Stimulated activated CD4-positive, alpha-beta T cell treated with anti-CD3 and anti-CD28 coated beads, Interleukin-15, amount 100 ng/mL, for 24 hours (primary cell): Measurements from ENCODE around the gene CAPN8.

Experiments
- DNase-seq: peaks from one replicate; pipeline ENCODE4 v3.0.0-alpha.2; 2020

Gene CAPN8

DNA sequence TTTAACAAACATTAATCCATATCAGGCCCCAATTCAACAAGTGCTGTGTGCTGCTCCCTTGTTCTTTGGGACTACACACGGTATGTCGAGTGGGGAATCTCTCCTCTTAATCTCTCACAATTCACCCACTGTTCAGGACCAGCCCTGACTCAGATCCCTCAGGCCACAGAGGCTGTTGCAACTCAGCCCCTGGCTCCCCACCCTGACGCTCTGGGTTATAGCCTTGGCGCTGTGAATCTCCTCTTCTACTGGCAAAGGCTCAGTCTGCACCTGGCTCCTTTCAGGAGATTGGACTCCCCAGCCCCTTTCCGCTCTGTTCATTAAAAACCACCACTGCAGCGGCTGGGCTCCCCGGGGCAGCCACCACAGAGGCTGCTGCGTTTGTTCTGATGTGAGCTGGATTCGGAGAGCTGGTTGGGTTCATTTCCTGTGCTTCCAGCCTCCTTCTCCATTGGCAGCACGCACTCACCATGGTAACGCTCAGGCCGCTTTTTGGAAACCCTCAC, 13.0 kb downstream of the CAPN8 start:
- DNase-seq, result no peak

DNA sequence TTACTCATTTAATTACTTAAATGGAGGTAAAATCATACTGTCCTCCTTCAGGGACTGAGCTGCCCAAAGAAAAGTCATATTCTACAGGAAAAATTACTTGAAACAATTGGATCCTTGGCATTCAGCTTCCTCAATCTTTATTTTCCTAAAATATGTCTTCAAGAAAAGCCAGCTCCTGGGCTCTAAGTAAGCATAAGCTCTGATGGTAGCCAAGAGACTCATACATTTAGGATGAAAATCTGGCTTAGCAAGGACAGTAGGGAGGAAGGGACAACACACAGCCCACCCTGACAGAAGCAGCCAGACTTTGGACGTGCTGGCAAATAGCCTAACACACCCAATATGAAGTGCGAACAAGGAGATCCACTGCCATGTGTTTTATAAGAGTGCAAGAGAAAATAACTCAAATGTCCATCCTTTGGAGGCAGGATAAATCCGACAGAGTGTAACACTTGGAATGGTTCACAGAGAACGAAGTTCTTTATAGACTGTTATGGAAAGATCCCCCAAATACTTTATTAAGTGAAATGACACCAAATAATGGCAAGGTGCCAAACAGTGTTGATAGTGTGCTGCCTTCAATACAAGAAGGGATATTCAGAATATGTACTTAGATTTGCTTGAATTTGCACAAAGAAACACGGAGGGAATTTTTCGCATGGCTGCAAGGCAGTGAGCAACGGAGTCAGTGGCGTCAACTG, 14.1 kb downstream of the CAPN8 start:
- no peak for DNase-seq

DNA sequence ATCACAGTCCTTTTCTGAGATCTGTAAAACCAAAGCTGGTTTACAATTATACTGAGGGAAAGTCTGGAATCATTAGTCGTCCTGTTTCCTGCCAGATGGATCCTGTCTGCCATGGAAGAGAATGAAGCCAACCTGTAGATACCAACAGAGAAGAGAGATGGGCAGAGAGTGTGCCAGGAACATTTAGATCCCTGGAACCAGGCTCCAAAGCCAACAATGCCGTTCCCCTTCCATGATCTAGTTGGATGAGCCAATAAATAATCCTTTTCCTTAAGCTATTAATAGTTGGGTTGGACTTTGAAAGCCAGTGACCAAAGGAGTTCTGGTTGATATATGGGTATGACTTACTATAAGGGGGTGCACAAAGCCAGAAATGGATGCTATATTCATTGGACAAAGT, 15.0 kb downstream of the CAPN8 start:
- DNase-seq, result no peak

DNA sequence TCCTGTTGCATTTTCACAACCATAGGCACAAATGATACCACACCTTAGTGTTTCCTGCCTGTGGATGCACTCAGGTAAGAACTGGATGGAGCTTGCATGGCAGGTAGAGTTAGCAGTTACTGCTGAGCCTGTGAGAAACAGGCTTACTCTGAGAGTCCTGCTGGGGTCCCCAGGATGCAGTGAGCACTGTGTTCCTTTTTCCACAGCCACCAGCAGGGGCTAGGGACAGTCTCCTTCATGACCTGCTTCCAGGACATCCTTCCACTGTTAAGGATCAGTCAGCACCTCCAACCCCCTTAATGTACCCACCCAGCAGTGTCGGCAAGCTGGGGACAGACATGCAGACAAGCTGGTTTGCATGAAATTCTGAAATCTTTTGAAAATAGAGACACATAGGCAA, 16.3 kb downstream of the CAPN8 start:
- DNase-seq, result no peak

DNA sequence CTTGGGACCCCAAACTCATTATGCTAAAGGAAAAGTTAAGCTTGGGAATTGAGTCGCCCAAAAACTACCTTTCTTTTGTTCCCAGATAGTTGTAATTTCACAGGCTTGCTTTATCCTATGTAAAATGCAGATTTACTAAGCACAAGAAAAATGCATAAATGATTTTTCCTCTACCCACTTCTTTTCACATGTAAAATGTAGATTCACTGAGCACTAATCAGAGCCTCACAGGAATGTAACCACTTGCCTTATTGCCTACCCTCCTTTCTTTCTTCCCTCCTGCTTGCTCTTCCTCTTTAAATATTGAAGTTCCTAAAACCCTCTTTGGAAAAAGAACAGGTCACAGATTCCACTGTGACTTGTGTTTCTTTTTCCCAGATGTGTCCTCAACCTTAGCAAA, 18.3 kb downstream of the CAPN8 start:
- DNase-seq, result no peak

DNA sequence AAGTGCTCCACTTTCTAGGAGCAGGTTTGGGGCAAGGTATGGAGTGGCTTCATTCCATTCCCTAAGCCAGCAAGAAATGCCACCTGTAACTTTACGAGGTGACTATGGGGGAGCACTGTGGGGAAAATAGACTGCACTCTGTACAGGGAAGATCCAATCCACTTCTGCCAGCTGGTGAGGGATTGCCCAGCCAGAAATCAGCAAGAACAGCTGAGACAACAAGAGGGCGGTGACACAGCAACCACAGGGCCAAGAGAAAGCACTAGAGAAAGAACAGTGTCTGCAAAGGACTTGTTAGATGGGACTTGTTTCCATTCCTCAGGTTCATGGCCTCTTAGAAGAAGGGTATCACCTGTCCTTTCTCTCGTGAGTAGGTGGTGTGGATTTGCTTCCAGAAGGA, 19.6 kb downstream of the CAPN8 start:
- no peak for DNase-seq

DNA sequence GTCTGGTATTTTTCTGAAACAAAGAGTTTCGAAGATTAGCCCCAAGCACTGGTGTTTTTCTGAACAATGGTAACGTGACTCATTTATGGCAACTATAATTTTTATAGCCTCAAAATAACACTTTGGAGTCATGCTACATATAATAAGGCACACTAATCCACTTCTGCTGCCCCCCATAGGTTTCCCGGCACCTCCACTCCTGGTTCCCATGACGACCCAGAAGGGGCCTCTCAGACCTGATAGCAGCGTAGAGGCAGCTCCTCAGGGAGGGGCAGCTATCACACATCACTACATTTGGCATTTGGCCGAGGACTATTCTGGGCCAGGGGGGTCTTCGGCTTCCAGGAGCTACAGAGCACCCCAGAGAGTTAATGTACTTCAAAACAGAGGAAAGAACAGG, 23.3 kb downstream of the CAPN8 start:
- DNase-seq, result no peak

DNA sequence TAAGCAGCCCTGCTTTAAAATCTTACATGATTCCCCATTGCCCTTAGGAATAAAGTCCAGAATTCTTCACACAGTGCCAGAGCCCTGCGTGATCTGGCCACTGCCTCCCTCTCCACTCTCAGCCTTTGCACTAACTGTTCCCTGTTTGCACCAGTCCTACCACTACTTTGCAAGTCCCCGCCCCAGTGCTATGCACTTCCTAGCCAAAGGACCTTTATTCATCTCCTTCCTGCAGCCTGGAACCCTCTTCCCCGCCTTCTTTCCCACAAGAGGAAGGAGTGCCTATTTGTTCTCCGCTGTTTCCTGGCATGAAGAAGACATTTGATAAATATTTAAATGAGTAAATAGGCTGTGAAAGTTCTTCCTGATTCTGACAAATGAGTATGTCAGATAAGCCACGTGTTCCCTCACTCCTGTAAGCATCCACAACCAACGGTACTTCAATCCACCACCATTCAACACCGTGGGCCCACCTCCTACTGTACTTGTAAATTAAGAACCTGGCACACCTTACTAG, 23.9 kb downstream of the CAPN8 start:
- DNase-seq, result no peak

DNA sequence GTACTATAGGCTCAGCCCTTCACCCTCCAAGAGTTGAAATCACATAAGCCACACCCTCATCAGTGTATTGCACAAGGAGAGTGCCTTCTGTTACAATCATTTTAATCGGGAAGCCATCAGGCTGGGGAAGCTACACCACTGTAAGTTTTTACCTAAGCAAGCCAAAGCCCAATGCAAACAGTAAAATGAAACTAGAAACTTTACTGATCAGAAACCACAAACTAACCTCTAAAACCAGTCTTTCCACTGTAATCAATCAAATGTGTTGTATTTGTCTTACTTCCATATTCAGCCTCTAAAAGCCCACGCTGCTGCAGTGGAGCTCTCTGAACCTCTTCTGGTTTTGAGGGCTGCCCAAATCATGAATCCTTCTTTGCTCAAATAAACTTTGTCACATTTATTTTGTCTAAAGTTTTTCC, 26.2 kb downstream of the CAPN8 start:
- peak; percentile 30 for DNase-seq

DNA sequence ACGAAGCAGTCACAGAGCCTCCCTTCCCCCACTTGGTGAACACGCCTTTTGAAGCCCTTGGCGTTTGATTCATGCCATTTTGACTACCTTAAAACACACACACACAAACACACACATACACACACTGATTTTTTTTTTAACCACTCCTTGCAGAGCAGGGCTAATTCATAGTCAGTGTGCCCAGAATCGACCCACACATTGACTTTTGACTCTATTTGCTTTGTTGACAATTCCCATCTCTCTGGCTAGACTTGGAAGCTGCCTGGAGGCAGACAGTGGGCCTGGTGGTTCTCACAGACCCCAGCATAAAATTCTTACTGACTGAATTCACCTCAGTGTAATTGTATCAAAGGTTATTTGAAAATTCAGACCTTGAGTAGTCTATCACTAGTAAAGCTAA, 30.3 kb downstream of the CAPN8 start:
- DNase-seq, result no peak

DNA sequence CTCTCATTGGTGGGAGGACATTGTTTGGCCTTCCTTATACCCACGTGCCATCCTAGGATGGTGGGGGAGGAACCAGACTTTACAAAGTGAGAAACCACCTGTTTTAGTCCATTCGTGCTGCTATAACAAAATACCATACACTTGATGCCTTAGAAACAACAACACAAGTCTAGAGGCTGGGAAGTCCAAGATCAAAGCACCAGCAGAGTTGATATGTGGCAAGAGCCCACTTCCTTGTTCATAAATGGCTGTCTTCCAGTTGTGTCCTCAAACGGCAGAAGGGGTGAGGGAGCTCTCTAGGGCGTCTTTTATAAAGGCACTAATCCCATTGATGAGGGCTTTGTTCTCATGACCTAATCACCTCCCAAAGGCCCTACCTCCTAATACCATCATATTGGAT, 31.1 kb downstream of the CAPN8 start:
- no peak for DNase-seq

DNA sequence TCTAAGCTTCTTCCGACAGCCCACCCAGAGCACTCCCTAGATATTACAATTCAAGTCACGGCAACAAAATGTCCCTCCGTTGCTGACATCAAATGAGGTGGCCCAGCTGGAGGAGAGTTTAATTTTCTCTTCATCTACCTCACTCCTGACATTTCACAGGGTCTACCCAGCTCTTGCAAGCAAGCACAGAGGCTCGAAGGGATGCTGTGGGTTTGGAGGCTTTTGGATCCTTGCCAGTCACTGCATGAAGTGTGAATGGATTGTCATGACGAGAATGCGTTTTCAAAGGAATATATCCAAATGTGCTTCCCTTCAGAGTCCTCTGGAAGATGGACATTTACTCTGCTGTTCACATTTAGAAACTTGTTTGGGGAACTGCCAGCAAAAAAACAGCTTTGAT, 33.5 kb downstream of the CAPN8 start:
- DNase-seq, result no peak

DNA sequence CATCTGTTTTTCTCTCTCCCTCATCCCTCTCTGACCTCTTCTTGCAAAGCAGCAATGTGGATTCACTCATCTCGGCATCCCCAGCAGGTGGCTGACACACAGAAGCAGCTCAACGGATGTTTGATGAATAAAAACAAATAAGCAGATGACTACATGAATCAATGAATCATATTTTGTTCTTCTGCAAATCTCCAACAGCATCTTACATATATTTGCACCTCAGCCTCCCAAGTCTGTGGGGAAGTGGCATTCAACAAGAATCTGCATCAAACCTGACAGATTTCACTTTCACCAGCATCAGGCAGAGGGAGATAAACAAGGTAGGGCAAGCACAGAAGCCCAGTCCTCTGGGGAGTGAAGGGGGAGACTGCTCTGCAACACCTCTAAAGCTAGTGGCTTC, 34.0 kb downstream of the CAPN8 start:
- no peak for DNase-seq

DNA sequence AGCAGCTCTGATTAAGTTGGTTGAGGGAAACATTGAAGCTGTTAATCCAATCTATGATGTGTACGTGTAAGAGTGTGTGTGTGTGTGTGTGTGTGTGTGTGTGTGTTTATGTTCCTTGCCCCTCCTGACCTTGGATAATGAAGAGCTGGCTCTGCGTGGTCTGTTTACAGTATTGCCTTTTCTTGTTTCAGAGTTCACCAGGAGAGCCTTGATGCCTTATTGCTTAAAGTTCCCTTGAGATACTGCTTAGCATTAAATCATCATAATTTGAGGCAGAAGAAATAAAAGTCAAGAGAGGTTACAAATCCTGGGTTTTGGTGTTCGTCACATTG, 36.4 kb downstream of the CAPN8 start:
- no peak for DNase-seq

DNA sequence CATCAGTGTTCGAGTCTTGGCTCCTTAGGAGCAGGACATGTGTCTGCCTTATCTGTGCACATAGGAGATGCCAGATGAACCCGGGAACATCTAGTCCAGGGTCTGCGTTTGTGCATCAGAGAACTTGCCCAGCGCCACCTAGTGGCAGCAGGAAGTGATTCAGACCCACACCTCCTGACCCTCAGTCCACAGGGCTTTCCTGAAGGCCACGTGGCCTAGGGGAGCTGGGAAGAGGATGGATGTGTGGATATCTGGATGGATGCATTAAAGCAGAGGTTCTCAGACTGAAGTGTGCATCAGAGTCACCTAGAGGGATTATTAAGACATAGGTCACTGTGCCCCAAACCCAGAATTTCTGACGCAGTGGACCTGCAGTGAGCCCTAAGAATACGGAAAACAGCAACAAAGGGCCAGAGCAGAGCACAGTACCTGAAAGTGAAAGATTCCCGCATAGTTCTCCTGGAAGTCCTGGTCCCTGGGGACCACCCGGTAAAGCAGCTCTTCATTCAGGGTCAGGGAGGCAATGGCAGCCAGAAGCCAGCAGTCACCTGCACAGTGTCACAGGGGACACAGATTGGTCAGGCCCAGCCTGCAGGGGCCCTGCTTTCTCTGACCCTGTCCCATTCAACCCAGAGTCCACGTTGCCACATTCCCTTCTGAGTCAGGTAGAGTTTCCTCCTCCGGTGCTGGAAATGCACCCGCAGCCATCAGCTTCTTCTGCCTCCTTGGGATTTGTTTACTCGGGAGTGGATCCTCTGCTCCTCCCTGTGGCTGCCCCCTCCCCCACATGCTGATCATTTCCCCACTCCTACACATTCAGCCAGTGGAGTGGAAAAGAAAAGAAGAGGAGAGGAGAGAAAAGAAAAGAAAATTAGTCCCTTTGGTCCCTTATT, 37.0 kb downstream of the CAPN8 start:
- DNase-seq, result peak; percentile 69

DNA sequence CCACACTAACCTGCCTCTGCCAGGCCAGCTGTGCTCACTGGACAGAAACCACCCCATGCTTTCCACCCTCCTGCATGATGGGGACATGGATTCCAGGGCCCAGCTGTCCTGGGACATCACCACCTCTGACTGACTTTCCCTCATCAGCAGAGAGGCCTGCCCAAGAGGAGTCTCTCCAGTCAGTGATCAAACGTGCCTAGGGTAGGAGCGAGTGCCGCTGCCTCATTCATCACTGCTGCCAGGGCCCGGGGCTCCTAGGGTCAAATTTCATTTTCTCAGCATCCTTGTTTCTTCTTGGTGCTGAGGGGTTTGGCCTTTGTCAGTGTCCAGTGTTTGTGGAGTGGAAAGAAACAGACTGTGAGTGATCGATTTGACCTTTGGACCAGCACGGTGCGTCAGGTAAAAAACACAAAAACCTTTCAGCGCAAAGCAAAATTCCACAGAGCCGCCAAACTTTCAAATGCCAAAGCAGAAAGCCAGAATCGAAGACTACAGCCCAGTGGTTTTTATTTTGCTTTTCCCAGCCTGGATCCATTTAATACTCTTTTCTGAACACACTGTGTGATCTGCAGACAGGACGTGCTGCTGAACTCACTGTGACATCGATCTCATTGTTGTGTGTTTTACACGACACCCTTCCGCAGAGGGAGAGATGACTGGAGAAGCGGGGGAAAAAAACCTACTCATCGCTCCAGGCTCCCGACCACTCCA, 43.2 kb downstream of the CAPN8 start:
- no peak for DNase-seq

DNA sequence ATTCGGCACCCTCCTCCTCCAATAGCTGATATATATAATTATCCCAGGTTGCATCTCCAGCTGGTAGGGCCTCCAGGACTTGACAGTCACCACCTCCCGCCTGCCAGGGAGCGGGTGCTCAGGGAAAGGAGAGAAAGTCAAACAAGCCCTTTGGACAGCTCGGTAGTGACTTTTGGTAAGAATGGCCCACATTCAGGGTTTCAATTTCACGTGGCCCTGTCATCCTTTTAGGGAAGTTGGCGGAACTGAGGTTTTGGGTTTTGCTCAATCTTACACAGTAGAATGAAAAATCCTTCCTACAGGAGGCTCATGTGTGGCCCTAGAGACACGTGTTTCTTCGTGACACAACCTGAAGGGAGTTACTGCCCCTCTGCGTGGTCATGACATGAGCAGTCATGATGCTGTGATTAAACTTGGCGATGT, 44.2 kb downstream of the CAPN8 start:
- no peak for DNase-seq

DNA sequence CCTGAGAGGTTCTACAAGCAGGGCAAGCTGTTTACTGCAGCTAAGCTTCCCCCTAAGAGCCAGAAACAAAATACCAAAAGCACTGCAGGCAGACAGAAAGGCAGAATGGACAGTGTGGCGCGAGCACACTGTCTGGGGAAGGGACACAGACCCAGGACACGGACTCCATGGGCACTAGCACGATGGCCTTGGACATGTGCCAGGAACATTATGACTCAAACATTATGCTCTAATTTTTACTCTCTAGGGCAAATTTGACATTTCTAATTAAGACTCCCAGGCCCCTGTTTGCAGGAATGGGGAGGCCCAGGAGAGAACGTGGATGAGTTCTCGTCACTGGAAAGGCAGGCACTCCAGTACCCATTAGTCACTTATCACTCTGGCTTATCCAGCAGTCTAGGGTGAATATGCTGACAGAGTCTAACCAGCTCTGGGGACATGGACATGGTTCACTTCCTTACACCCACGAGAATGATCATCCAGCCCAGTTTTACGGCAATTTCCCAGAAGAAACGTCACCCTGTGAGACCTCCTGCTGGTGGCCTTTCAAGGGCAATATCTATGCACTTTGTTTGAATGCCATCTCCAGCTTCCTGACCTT, 45.1 kb downstream of the CAPN8 start:
- DNase-seq, result no peak

DNA sequence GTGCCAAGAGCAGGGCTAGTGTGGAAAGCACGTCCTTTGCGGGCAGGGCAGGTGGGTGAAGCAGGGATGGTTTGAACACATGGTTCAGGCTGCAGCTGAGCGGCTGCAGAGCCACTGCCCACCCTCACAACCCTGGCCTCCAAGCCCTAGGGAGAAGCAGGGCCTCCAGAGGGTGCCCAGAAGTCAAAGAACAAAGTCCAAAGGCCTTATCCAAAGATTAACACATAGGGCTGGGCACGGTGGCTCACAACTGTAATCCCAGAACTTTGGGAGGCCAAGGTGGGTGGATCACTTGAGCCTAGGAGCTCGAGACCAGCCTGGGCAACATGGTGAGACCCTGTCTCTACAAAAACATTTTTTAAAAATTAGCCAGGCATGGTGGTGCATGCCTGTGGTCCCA, 46.8 kb downstream of the CAPN8 start:
- no peak for DNase-seq

DNA sequence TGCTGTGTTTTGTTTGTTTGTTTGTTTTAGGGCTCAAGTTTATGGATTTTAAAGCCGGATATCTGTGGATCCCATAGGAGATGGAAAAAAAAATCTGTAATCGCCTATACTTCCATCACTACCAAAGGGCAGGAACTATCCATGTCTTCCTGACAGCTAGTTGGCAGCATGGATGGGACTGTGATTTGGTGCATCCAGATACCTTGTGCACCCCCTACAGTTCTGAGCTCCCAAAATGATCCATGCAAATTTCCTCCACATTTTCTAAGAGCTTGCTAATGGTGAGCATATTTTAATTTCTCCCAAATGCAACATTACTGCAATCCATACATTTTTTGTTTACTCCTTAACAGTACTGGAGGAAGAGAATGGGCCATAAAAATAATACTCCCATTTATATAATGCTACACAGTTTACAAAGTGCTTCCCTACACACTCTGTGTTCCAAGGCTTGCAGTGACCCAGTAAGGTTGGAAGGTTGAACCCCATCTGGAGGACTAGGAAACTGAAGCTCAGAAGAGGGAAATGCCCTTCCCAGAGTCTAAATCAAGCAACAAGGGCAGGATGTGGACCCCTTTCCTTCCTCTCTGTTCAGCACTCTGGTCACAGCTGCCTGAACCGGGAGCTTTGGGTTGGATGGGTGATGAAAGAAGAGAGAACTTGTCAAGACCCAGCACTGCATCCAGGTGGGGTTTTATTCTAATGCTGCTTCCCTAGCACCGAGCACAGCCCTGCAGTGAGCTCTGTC, 48.0 kb downstream of the CAPN8 start:
- DNase-seq, result no peak

DNA sequence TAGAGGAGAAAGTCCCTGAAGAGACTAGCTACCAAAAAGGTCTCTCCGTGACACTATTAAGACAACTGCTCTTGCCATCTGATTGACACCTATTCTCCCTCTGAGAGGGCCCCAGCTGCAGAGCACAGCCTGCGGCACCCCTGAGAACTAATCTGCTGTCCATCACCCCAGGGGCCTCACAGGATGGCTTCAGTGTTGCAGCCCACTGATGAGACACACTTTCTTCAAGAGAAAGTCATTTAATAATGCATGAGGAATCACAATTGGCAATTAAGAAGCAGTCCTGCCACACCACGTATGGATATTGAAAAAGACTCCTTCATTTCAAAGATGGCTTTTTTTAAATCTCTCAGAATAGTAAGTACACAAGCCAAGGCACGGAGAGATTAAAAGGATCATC, 48.9 kb downstream of the CAPN8 start:
- DNase-seq, result no peak

DNA sequence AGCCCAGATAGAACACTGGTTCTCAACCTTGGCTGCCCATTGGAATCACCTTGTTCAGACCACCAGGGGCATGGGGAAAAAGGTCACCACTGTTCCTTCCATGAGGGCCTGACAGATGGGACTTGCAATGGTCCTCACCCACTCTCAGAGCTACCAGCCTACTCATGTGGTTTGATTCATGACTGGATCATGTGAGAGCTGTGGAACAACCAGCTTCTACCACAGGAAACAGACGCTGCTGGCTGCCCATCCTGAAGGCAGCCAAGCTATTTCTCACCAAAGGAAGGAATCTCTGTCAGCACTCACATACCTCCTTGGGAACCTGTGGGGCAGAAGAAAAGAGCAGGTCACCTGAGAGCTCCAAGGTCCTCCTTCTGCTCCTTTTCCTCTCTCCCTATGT, 53.6 kb downstream of the CAPN8 start:
- DNase-seq, result no peak
